GM19452 (cell line): ENCODE data around the gene ZCCHC17.

Experiments used
- ATAC-seq: cut with Tn5 transposase; IDR thresholded peaks from one replicate; pipeline ENCODE4 v1.9.1; 2021; ENCODE audit not compliant: unreplicated experiment

ZCCHC17 gene

GRCh38 chr1:31389616-31390015 is 92.8 kb downstream of the ZCCHC17 start:
- no peak for ATAC-seq

- no peak for ATAC-seq
These were observed 93.2 kb downstream of the ZCCHC17 start for GRCh38 chr1:31390071-31390470.

GRCh38 chr1:31393463-31393862 is 96.6 kb downstream of the ZCCHC17 start:
- no peak for ATAC-seq

- peak; percentile 77 for ATAC-seq
These were observed 97.9 kb downstream of the ZCCHC17 start for GRCh38 chr1:31394584-31395193.

GRCh38 chr1:31396633-31397351 is 100.0 kb downstream of the ZCCHC17 start:
- ATAC-seq = no peak

GRCh38 chr1:31397360-31398095 is 100.7 kb downstream of the ZCCHC17 start:
- no peak for ATAC-seq

- no peak for ATAC-seq
These were observed 101.4 kb downstream of the ZCCHC17 start for GRCh38 chr1:31398246-31398645.

- ATAC-seq = no peak
These were observed 103.1 kb downstream of the ZCCHC17 start for GRCh38 chr1:31399976-31400375.

- ATAC-seq = no peak
These were observed 103.6 kb downstream of the ZCCHC17 start for GRCh38 chr1:31400393-31400792.

GRCh38 chr1:31401241-31401640 is 104.4 kb downstream of the ZCCHC17 start:
- ATAC-seq = no peak

- ATAC-seq = no peak
These were observed 108.9 kb downstream of the ZCCHC17 start for GRCh38 chr1:31405578-31406245.

- no peak for ATAC-seq
These were observed 110.3 kb downstream of the ZCCHC17 start for GRCh38 chr1:31407029-31407626.

- no peak for ATAC-seq
These were observed 112.0 kb downstream of the ZCCHC17 start for GRCh38 chr1:31408788-31409318.

GRCh38 chr1:31409946-31410858 is 113.4 kb downstream of the ZCCHC17 start:
- no peak for ATAC-seq

- ATAC-seq = no peak
These were observed 114.0 kb downstream of the ZCCHC17 start for GRCh38 chr1:31410871-31411270.

GRCh38 chr1:31412205-31412604 is 115.4 kb downstream of the ZCCHC17 start:
- ATAC-seq = no peak

- no peak for ATAC-seq
These were observed 116.0 kb downstream of the ZCCHC17 start, which contains the start of gene SERINC2 for GRCh38 chr1:31412732-31413404. Gene SERINC2 (plus strand): TSS chr1:31413213. CDS start chr1:31413266, 53 bp downstream.

- ATAC-seq = no peak
These were observed 116.7 kb downstream of the ZCCHC17 start for GRCh38 chr1:31413405-31414001.
